Activated gamma-delta T cell treated with anti-CD3 and anti-CD28 coated beads, Interleukin-2, amount 50 U/mL, for 16 hours (primary cell): Measurements from ENCODE around the gene RNF224.
A peak's percentile ranks its signal among the peaks of the same experiment; 100 is the strongest.

Source experiments
- DNase-seq: peaks from one replicate; pipeline ENCODE4 v3.0.0-alpha.2; 2020; ENCODE audit warnings: low read depth

RNF224 gene

DNA sequence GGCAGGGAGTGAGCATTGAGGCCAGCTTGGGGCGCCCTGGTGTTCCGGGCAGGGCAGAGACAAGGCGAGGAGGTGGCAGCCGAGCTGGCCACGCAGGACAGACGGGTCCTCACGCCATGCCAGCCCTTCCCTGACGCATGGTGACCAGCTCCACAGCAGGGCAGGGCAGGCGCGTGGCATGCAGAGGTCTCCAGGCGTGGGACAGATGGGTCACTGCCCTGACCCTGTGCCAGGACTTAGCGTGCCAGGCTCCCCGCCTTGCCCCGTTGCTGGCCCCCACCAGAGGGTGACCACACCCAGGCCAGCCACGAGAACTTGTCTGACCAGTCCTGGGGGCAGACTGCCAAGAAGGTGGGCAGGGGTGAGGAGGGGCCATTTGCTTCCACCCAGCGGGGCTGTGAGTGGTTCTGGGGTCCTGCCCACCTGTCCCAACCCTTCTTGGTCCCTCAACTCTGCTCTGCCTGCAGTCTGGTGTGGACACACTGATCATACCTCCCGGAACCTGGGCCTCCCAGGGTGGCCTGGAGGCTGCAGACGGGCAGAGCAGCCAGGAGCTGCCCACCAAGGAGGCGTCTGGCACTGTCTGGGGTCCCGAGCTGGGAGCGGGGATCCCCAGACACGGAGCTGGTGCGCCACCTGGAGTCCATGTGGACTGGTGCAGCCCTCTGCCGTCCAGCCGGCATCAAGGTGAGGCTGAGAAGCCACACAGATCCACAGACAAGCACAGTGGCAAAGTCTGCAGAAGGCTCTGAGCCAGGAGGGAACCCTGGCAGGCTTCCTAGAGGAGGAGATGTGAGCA, at the start of gene RNF224:
Gene RNF224 (plus strand): TSS at position 449 of the 799 bp plus-strand sequence. CDS start 834 bp downstream, outside the sequence.
- DNase-seq, result peak; percentile 72

DNA sequence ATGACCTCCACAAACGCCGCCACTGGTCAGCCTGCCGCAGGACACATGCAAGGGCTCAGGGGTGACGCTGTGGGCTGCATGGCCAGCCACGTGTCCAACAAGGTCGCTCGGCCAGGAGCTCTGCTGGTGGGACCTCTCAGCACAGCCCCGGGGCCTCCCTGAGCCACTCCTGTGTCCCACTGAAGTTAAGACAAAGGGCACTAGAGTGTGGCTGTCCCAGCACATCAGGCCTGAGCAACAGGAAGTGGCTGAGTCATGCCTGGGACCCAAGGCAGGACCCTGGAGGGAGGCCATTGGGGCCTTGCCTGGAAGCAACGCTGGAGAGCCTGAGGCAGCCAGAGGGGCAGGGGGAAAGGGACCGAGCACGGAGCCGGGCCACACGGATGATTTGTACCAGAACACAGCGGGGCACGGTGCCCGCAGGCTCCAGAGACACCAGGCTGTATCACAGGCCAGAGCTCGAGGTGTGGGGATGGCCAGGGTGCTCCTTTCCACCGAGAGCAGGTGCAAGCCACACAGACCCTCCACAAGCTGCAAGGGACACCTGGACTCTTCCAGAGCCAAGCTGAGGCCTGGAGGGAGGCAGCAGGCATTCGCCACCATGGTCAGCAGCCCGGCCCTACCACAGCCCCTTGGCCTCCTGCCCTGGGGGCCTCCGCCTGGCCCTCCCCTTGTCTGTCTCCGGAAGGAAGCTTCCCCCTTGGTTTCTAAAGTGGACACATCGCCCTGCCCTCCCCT, 48.9 kb upstream of the RNF224 start:
- no peak for DNase-seq

DNA sequence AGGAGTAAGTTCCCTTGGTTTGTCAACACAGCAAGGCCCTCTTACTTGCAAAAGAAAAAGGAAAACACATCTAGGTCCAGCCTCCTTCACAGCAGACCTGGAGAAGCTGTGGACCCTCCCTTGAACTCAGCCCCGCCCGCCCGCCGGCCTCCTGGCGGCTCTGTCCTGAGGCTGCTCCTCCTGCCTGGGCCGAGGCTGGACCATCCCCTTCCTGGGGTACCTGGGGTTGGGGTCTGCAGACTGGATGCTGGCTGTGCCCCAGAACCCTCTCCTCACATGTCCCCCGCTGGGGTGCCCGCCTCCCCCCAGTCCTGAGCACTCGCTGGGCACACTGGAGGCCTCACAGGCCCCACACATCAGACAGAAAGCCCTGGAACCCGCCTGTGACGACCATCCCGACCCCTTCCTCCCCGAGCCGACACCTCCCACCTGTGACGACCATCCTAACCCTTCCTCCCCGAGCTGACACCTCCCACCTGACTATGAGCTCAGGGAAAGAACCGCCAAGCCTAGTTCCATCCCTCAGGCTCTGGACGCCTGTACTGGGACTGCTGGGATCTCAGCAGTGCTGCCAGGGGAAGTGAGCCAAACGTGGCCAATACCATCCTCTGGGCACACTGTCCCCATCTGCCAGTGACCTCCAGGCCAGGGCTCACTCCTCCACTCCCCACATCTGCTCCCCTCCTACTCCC, 48.2 kb upstream of the RNF224 start:
- DNase-seq, result no peak

DNA sequence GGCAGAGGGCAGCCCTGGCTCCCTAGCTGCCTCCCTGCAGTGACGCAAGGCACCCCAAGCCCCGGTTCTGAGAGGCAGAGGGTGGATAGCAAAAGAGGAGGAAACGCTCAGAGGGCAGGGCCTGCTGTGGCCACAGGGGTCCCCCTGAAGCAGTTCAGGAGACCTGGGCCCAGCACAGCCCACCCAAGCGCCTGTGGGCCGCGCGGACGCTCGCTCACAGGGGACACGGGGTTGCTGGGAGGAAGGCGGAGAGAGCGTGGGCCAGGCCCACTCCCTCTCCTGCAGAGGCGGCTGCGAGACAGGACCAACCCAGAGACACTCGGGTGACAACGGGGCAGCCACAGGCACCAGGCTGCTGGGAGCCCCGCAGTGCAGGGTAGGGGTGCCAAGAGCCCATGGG, 47.5 kb upstream of the RNF224 start:
- DNase-seq, result no peak

- no peak for DNase-seq
Observed at GRCh38 chr9:137180491-137180890, 46.8 kb upstream of the RNF224 start.

GRCh38 chr9:137181680-137182079, 45.6 kb upstream of the RNF224 start:
- DNase-seq, result no peak

GRCh38 chr9:137182836-137183235, 44.5 kb upstream of the RNF224 start:
- no peak for DNase-seq

GRCh38 chr9:137183980-137184595, 43.2 kb upstream of the RNF224 start:
- DNase-seq, result no peak

- DNase-seq, result no peak
Observed at GRCh38 chr9:137184881-137185660, 42.2 kb upstream of the RNF224 start.

GRCh38 chr9:137185921-137186320, 41.4 kb upstream of the RNF224 start:
- DNase-seq, result no peak

DNA sequence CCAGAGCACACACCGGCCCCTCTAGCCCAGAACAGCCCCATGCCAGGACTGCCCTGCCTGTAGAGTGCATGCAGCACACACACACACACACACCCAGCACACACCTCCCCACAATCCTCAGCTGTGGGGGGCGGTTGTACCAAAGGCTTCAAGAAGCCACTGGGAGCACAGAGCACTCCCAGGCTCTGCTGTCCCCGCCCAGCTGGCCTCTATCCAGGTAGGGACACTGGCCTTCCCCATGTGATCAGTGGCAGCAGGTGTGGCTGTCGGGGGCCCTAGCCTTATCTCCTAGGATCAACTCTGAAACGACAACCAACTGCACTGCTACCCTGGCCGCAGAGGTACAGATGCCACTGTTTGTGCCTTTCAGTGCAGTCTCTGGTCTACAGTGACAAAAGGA, 40.9 kb upstream of the RNF224 start:
- DNase-seq, result no peak

GRCh38 chr9:137187386-137187785, 39.9 kb upstream of the RNF224 start:
- DNase-seq, result no peak

GRCh38 chr9:137188086-137188489, 39.2 kb upstream of the RNF224 start:
- DNase-seq, result no peak

DNA sequence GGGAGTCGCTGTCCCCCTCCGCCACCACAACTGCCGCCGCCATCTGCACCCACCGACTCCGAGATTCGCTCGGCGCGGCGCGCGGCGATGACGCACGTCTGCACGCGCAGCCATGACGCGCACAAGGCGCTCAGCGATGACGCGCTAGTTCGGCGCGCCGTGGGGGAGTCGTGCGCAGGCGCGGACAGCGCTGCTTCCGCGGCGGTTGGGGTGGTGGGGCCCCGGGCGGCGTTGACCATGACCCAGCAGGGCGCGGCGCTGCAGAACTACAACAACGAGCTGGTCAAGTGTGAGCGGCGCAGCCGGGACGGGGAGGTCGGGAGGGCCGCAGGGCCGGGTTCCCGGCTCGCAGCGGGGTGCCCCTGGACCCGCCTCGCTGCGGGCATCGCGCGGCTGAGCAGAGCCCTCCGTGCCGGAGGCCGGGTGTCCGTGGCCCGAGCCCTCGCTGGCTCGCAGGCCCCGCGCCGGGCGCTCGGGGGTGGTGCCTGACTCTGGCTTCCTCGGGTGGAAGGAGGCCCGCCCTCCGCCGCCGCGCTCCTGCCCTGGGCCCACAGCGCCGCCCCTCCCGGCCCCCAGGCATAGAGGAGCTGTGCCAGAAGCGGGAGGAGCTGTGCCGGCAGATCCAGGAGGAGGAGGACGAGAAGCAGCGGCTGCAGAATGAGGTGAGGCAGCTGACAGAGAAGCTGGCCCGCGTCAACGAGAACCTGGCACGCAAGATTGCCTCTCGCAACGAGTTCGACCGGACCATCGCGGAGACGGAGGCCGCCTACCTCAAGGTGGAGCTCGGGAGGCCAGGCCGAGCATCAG, 38.6 kb upstream of the RNF224 start, which contains the start of the genes ANAPC2 and SSNA1:
Gene ANAPC2 (minus strand): TSS at position 71 of the 807 bp plus-strand sequence. CDS start 28 bp downstream, at position 43.
Gene SSNA1 (plus strand): TSS at position 187 of the 807 bp plus-strand sequence. CDS start 51 bp downstream, at position 238.
- peak; percentile 87 for DNase-seq

GRCh38 chr9:137189297-137190295, 37.7 kb upstream of the RNF224 start:
- no peak for DNase-seq

GRCh38 chr9:137190315-137190856, 36.9 kb upstream of the RNF224 start:
- DNase-seq, result no peak

DNA sequence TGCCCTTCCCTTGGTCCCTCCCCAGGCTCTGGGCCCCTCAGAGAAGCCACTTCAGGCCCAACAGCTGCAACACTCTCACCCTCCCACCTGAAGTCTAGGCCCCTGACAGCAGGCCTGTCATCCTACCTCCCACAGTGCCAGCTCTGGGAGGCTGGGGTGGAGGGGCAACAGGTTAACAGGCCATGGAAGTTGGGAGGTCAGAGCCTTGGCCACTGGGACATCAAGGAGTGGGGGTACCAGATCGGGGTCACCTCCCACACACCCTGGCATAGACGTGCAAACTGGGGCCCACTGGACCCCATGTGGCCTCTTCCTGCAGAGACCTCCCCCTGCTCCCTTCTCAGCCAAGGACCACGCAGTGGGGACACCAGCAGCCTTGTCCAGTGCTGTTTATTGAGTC, 36.1 kb upstream of the RNF224 start:
- no peak for DNase-seq

DNA sequence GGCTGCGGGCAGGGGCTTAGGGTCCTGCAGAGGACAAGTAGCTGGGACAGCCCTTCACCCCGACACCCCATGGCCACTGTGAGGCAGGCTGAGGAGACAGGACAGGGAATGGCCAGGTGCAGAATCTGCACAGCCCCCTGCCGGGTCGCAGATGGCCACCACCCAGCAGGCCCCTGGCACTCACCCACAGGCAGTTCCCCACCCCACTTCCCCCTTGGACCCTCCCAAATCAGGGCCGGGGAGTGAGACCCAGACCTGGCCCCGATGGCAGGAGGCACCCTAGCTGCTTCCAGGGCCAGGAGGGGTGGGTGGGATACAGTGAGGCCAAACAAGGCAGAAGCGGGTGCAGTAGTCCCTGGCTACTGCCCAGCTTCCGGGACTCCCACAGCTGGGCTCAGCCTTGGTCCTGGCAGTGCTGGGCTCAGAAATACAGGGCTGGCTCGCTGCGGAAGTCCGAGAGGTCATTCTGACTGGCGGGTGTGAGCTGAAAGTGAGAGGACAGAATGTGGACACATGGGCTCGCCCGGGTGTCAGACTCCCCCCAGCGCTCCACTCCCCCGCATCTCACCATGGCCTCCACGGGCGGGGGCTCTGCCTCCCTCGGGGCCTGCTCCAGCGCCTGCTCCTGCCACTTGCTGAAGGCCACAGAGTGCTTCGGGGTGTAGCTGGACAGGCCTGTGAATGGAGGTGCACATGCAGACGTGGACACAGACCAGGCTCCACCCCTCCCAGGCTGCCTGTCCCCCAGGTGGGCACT, 35.4 kb upstream of the RNF224 start:
- no peak for DNase-seq
